Activated B cell treated with CpG ODN at 0.5 μM for 24 hours (primary cell): ENCODE measurements around the gene LPAR6. TPM values are rescaled to one million over a fixed set of nuclear protein-coding genes. Genes with fewer than 3 reads are reported as not detected.

Experiments used
- ATAC-seq: fragments of 200-7000 bp; cut with Tn5 transposase; one replicate; pipeline ENCODE4 v1.10.0; 2021; ENCODE audit warnings: low read depth, mild to moderate bottlenecking, moderate library complexity
- CTCF ChIA-PET: fragments of 350-600 bp; sonication (Branson Sonifier 250); formaldehyde crosslinking; loops from one replicate; lab custom pipeline; 2021; ENCODE audit warnings: antibody characterized with exemption; lab: Charles Lee
- POLR2A ChIA-PET: fragments of 350-600 bp; sonication (Branson Sonifier 250); formaldehyde crosslinking; loops from one replicate; lab custom pipeline; 2021; ENCODE audit warnings: antibody characterized with exemption; lab: Charles Lee
- DNase-seq: peaks from one replicate; pipeline ENCODE4 v3.0.0; 2022
- H3K27ac Mint-ChIP-seq: one replicate; pipeline ENCODE4 v1.8.0; 2020; ENCODE audit warnings: mixed read lengths
- H3K27me3 Mint-ChIP-seq: one replicate; pipeline ENCODE4 v1.8.0; 2021; ENCODE audit warnings: mixed read lengths
- H3K36me3 Mint-ChIP-seq: one replicate; pipeline ENCODE4 v1.8.0; 2021; ENCODE audit warnings: low read depth, mixed read lengths
- H3K4me1 Mint-ChIP-seq: one replicate; pipeline ENCODE4 v1.8.0; 2021; ENCODE audit warnings: mixed read lengths
- H3K4me3 Mint-ChIP-seq: one replicate; pipeline ENCODE4 v1.8.0; 2020; ENCODE audit warnings: mild to moderate bottlenecking, mixed read lengths
- H3K9me3 Mint-ChIP-seq: one replicate; pipeline ENCODE4 v1.8.0; 2020; ENCODE audit warnings: mixed read lengths
- intact Hi-C: fragments of 100-400 bp; cut with micrococcal nuclease; formaldehyde crosslinking; loops from one replicate; pipeline ENCODE4 v1.15.1; 2024
- total RNA-seq: library from RNA; stranded (reverse); gene quantifications from 2 replicates; pipeline ENCODE4 v1.2.3, GENCODE V29; 2022
- TF ChIP-seq, protein P1 (sequence below): fragments of 200-600 bp; IDR thresholded peaks from one replicate; pipeline ENCODE4 v1.8.0; 2022; ENCODE audit warnings: antibody characterized with exemption, mild to moderate bottlenecking

LPAR6 gene
- total RNA-seq, 1 donor from 2014 or later: not detected

DNA sequence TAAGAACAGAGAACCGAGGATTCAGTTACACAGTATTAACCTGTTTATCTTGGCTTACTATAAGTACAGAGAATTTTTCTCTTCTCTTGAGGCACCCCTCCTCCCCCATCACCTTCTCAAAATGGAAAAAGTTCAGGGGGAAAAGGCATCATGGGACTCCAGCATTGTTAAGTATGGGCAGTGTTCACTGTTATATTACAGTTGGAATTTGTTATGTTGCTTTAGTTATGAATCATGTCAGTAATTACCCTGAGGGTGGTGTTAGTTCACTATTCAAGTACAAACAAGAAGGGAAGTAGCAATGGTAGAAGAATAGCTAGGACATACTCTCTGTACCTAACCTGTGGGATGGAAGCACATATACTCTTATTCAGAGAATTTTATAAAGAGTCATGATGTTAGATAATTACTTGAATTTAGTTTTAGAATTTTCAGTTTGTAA lies 12.0 kb downstream of the LPAR6 start:
- CTCF ChIA-PET: interaction anchor here (0.8 to 1.2 kb wide), 2 partner anchors 178 to 179 kb away, joined by 3 to 4 read pairs; no protein-coding TSS in a partner anchor
- no peak overlapping the region for H3K27ac Mint-ChIP-seq
- no peaks in the 10 kb centered on the region for H3K27me3 Mint-ChIP-seq
- H3K9me3 Mint-ChIP-seq: no peaks in the 10 kb centered on the region
- TF ChIP-seq, protein P1, sequence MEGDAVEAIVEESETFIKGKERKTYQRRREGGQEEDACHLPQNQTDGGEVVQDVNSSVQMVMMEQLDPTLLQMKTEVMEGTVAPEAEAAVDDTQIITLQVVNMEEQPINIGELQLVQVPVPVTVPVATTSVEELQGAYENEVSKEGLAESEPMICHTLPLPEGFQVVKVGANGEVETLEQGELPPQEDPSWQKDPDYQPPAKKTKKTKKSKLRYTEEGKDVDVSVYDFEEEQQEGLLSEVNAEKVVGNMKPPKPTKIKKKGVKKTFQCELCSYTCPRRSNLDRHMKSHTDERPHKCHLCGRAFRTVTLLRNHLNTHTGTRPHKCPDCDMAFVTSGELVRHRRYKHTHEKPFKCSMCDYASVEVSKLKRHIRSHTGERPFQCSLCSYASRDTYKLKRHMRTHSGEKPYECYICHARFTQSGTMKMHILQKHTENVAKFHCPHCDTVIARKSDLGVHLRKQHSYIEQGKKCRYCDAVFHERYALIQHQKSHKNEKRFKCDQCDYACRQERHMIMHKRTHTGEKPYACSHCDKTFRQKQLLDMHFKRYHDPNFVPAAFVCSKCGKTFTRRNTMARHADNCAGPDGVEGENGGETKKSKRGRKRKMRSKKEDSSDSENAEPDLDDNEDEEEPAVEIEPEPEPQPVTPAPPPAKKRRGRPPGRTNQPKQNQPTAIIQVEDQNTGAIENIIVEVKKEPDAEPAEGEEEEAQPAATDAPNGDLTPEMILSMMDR: no peak
- no peak overlapping the region for H3K4me3 Mint-ChIP-seq
- no peak for ATAC-seq
- peaks cover 55% of the 10 kb centered on the region for H3K36me3 Mint-ChIP-seq
- POLR2A ChIA-PET: no interaction called here
- intact Hi-C loops: loop anchor here (1.0 kb wide), 1 partner anchor 179 kb away; no protein-coding TSS in a partner anchor
- no peak for DNase-seq
- peaks cover 15% of the 10 kb centered on the region for H3K4me1 Mint-ChIP-seq

GRCh38 chr13:48400090-48400694 lies 12.7 kb downstream of the LPAR6 start:
- TF ChIP-seq, protein P1: no peak
- Mint-ChIP-seq H3K27me3 (no peaks in the 10 kb centered on the region), H3K36me3 (peaks cover 54% of the 10 kb centered on the region), H3K9me3 (no peaks in the 10 kb centered on the region), H3K27ac (no peak overlapping the region), H3K4me3 (no peak overlapping the region), H3K4me1 (peaks cover 15% of the 10 kb centered on the region)
- CTCF ChIA-PET: no interaction called here
- POLR2A ChIA-PET: no interaction called here
- DNase-seq (no peak), ATAC-seq (no peak)
- intact Hi-C loops: no loop called here

- Mint-ChIP-seq H3K9me3 (no peaks in the 10 kb centered on the region), H3K4me1 (peaks cover 13% of the 10 kb centered on the region), H3K27me3 (no peaks in the 10 kb centered on the region), H3K27ac (no peak overlapping the region), H3K36me3 (peaks cover 56% of the 10 kb centered on the region), H3K4me3 (no peak overlapping the region)
- ATAC-seq (no peak), DNase-seq (no peak)
- POLR2A ChIA-PET: no interaction called here
- TF ChIP-seq, protein P1: no peak
- intact Hi-C loops: no loop called here
- CTCF ChIA-PET: interaction anchor here (1.5 kb wide), 2 partner anchors 182 to 371 kb away, joined by 4 to 6 read pairs; no protein-coding TSS in a partner anchor
Measured at GRCh38 chr13:48398450-48399095, 14.3 kb downstream of the LPAR6 start.

GRCh38 chr13:48397744-48398143 lies 15.2 kb downstream of the LPAR6 start:
- ChIA-PET POLR2A (no interaction called here), CTCF (interaction anchor here (1.5 kb wide), 2 partner anchors 183 to 371 kb away, joined by 4 to 6 read pairs; no protein-coding TSS in a partner anchor)
- TF ChIP-seq, protein P1: no peak
- peaks cover 13% of the 10 kb centered on the region for H3K4me1 Mint-ChIP-seq
- no peak overlapping the region for H3K4me3 Mint-ChIP-seq
- DNase-seq (no peak), ATAC-seq (no peak)
- no peak overlapping the region for H3K27ac Mint-ChIP-seq
- intact Hi-C loops: no loop called here
- no peaks in the 10 kb centered on the region for H3K9me3 Mint-ChIP-seq
- no peaks in the 10 kb centered on the region for H3K27me3 Mint-ChIP-seq
- H3K36me3 Mint-ChIP-seq: peaks cover 62% of the 10 kb centered on the region

DNA sequence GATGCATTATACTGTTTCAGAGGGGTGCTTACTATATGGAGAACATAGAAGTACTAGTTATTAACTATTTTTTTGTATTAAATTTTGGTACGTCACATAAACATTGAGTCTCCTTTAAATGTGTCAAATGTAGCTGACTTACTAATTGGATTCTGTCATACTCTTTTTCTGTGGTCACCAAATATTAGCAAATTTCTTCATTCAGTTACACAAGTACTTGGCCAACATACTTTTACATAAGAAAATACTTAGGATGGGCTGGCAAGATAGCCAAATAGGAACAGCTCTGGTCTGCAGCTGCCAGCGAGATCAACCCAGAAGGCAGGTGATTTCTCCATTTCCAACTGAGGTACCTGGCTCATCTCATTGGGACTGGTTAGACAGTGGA lies 19.2 kb downstream of the LPAR6 start:
- H3K4me1 Mint-ChIP-seq: no peaks in the 10 kb centered on the region

More for the DNA sequence above, 19.2 kb downstream of the LPAR6 start:
- H3K27me3 Mint-ChIP-seq: no peaks in the 10 kb centered on the region
- intact Hi-C loops: no loop called here
- POLR2A ChIA-PET: no interaction called here
- H3K9me3 Mint-ChIP-seq: peaks cover 8% of the 10 kb centered on the region
- no peak overlapping the region for H3K27ac Mint-ChIP-seq
- H3K4me3 Mint-ChIP-seq: no peak overlapping the region
- no peak for DNase-seq
- H3K36me3 Mint-ChIP-seq: peaks cover 79% of the 10 kb centered on the region
- no peak for ATAC-seq
- CTCF ChIA-PET: no interaction called here
- TF ChIP-seq, protein P1: no peak
